Amniotic stem cell (primary cell): ENCODE data around the gene SIK1.

Experiments
- DNase-seq: peaks from one replicate; lab custom pipeline; 2025; lab: John Stamatoyannopoulos, UW

Gene SIK1

GRCh38 chr21:43367296-43367695 lies 59.6 kb downstream of the SIK1 start:
- no peak for DNase-seq

- DNase-seq, result no peak
Observed at GRCh38 chr21:43366656-43367055, 60.3 kb downstream of the SIK1 start.

GRCh38 chr21:43365611-43366426 lies 61.1 kb downstream of the SIK1 start:
- DNase-seq, result no peak

GRCh38 chr21:43364851-43365424 lies 62.0 kb downstream of the SIK1 start:
- DNase-seq, result no peak
